ENCODE data around the gene TMEM43. TPM values are rescaled to one million over a fixed set of nuclear protein-coding genes. Genes with fewer than 3 reads are reported as not detected.

TMEM43 gene
- total RNA-seq, 4 donors from 2014 or later, result 206 to 237 (median 219) TPM

DNA sequence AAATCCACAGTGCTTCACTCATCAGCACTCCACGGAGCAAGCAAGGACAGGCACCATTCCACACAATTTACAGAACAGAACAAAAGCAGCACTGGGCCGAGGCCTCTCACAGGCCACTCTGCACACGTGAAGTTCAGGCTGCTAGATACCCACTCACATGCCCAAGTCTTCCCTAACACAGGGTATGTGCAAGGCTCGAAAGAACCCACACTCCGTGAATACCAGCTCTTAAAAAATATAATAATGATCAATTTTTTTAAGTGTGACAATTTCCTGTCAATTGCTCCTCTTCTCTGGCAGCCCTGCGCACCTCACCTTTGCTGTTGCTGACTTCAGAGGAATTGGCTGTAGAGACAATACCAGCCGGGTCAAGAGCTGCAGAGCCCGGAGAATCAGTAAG is 34.6 kb downstream of the TMEM43 start:
- no peak for TF ChIP-seq POLR2AphosphoS5 (IDR thresholded peaks at IDR 0.05)
- no peak for TF ChIP-seq EP300 (IDR thresholded peaks at IDR 0.05)
- TF ChIP-seq POLR2A (IDR thresholded peaks at IDR 0.05), result no peak
- TF ChIP-seq, protein P1, sequence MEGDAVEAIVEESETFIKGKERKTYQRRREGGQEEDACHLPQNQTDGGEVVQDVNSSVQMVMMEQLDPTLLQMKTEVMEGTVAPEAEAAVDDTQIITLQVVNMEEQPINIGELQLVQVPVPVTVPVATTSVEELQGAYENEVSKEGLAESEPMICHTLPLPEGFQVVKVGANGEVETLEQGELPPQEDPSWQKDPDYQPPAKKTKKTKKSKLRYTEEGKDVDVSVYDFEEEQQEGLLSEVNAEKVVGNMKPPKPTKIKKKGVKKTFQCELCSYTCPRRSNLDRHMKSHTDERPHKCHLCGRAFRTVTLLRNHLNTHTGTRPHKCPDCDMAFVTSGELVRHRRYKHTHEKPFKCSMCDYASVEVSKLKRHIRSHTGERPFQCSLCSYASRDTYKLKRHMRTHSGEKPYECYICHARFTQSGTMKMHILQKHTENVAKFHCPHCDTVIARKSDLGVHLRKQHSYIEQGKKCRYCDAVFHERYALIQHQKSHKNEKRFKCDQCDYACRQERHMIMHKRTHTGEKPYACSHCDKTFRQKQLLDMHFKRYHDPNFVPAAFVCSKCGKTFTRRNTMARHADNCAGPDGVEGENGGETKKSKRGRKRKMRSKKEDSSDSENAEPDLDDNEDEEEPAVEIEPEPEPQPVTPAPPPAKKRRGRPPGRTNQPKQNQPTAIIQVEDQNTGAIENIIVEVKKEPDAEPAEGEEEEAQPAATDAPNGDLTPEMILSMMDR (IDR thresholded peaks at IDR 0.05), result no peak
- WGBS, result 98% methylated on average over 8 of the region's 8 CpGs
- Histone ChIP-seq H3K9me3 (peaks cover 12% of the 10 kb centered on the region), H3K36me3 (peaks cover 92% of the 10 kb centered on the region), H3K4me3 (no peak overlapping the region), H3K27me3 (no peaks in the 10 kb centered on the region), H3K4me1 (no peaks in the 10 kb centered on the region), H3K27ac (no peak overlapping the region)
- no peak for DNase-seq (ENCODE audit: low spot score in 2 of 2)

DNA sequence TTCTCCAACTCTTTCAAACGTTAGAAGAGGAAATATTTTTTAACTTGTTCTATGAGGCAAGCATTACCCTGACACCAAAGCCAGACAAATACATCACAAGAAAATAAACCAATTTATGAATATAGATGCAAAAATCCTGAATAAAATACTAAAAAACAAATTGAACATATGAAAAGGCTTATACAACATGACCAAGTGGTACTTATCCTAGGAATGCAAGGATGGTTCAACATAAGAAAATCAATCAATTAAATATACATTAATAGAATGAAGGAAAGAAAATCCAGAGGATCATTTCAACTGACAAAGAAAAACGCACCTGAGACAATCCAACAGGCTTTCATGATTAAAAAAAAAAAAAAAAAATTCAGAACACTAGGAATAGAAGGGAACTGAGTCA is 36.4 kb downstream of the TMEM43 start:
- TF ChIP-seq, protein P1 (IDR thresholded peaks at IDR 0.05), result no peak
- no peak for DNase-seq (ENCODE audit: low spot score in 2 of 2)
- H3K27me3 ChIP-seq, result no peaks in the 10 kb centered on the region
- H3K4me1 ChIP-seq, result no peaks in the 10 kb centered on the region
- 93% methylated on average over 2 of the region's 2 CpGs for WGBS
- peaks cover 100% of the 10 kb centered on the region for H3K36me3 ChIP-seq
- no peak overlapping the region for H3K4me3 ChIP-seq
- no peak overlapping the region for H3K27ac ChIP-seq
- peaks cover 12% of the 10 kb centered on the region for H3K9me3 ChIP-seq

DNA sequence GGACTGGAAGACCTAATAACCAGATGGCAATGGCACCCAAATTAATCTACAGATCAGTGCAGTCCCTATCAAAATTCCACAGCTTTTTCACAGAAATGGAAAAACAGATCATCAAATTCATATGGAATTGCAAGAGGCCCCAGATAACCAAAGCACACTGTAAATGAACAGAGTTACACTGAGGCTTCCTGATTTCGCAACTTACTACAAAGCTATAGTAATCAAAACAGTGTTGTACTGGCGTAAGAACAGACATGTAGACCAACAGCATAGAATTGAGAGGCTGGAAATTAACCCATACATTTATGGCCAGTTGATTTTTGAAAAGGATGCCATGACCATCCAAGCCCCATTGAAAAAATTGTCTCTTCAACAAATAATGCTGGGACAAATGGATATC is 37.3 kb downstream of the TMEM43 start:
- no peaks in the 10 kb centered on the region for H3K27me3 ChIP-seq
- H3K27ac ChIP-seq, result no peak overlapping the region

DNA sequence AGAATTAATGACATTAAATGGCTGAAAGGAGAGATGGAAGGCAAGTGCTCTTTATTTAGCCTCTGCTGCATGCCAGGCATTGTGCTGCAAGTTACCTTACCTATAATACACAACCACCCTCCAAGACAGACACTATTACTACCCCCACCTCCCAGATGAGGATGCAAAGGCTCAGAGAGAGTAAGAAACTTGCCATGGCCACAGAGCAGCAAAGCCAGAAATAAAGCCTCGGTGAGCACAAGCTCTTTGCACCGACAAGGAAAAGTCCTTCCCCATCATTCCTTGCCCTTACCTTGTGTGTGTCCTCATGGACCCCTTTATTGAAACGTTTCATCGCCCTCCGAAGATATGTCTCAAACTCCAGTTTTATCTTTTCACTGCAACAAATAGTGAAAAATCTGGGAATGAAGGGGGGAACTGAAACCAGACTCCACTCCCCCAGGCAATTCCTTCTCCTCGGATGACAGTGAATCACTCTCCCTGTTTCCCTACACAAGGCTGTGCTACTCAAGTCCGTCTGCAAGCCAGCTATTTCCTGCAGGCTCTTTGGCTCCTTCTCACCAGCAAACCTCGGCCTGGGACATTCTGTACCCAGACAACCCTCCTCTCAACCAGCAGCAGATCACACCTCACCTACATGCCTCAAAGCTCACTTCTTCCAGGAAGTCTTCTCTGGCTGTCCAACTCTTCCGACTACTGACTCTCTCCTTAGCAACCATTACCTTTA is 42.2 kb downstream of the TMEM43 start:
- Histone ChIP-seq H3K4me3 (no peak overlapping the region), H3K36me3 (peaks cover 94% of the 10 kb centered on the region), H3K4me1 (peaks cover 5% of the 10 kb centered on the region), H3K27me3 (no peaks in the 10 kb centered on the region), H3K9me3 (peaks cover under 1% of the 10 kb centered on the region), H3K27ac (no peak overlapping the region)
- 71% methylated on average over 9 of the region's 9 CpGs for WGBS
- TF ChIP-seq EP300 (IDR thresholded peaks at IDR 0.05), result no peak
- TF ChIP-seq, protein P1 (IDR thresholded peaks at IDR 0.05), result no peak
- no peak for TF ChIP-seq POLR2A (IDR thresholded peaks at IDR 0.05)
- no peak for TF ChIP-seq POLR2AphosphoS5 (IDR thresholded peaks at IDR 0.05)
- no peak for DNase-seq (ENCODE audit: low spot score in 2 of 2)

More for the DNA sequence above, 37.3 kb downstream of the TMEM43 start:
- no peak for DNase-seq (ENCODE audit: low spot score in 2 of 2)
- peaks cover 100% of the 10 kb centered on the region for H3K36me3 ChIP-seq
- H3K9me3 ChIP-seq, result peaks cover 12% of the 10 kb centered on the region
- no peak overlapping the region for H3K4me3 ChIP-seq
- 96% methylated on average over 2 of the region's 2 CpGs for WGBS
- no peaks in the 10 kb centered on the region for H3K4me1 ChIP-seq
- TF ChIP-seq EP300 (IDR thresholded peaks at IDR 0.05) (no peak), POLR2AphosphoS5 (IDR thresholded peaks at IDR 0.05) (no peak), POLR2A (IDR thresholded peaks at IDR 0.05) (no peak)
- TF ChIP-seq, protein P1 (IDR thresholded peaks at IDR 0.05), result no peak

DNA sequence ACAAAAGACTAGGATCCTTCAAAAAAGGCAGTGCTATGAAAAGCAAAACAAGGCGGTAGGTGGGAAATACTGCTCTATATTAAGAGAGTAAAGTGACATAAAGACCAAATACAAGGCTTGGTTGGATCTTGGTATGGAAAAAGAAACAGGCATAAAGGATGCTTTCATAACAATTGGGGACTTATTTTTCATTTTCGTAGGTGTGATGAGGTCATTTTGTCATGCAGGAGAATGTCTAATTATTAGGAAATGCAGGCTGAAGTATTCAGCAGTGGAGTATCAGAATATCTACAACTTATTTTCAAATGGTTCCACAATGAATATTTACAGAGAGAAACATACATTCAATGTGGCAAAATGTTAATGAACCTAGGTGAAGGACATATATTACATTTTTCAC is 44.6 kb downstream of the TMEM43 start:
- Histone ChIP-seq H3K4me1 (peaks cover 11% of the 10 kb centered on the region), H3K36me3 (peaks cover 79% of the 10 kb centered on the region), H3K27me3 (no peaks in the 10 kb centered on the region), H3K4me3 (no peak overlapping the region), H3K27ac (no peak overlapping the region), H3K9me3 (no peaks in the 10 kb centered on the region)
- 88% methylated on average over 2 of the region's 2 CpGs for WGBS
- DNase-seq (ENCODE audit: low spot score in 2 of 2), result no peak
- TF ChIP-seq, protein P1 (IDR thresholded peaks at IDR 0.05), result no peak
- TF ChIP-seq POLR2A (IDR thresholded peaks at IDR 0.05) (no peak), POLR2AphosphoS5 (IDR thresholded peaks at IDR 0.05) (no peak), EP300 (IDR thresholded peaks at IDR 0.05) (no peak)
